SK-N-SH treated with all-trans-retinoic acid at 6 μM for 48 hours (cell line): Measurements from ENCODE around the gene ABHD17B.

ENCODE experiments used
- ATAC-seq: fragments of 200-7000 bp; cut with Tn5 transposase; 3 replicates; pipeline ENCODE4 v1.9.1; 2020; ENCODE audit warnings: mild to moderate bottlenecking, moderate library complexity
- ARNTL ChIP-seq: fragments of 450-650 bp; formaldehyde crosslinking; IDR thresholded peaks from 2 replicates; pipeline ENCODE4 v1.5.0; 2020; ENCODE audit warnings: low read depth, mild to moderate bottlenecking, moderate library complexity, borderline replicate concordance
- BACH2 ChIP-seq: fragments of 250-450 bp; sonication (Bioruptor Pico); IDR thresholded peaks from 2 replicates; pipeline ENCODE4 v1.9.0; 2021; ENCODE audit warnings: mild to moderate bottlenecking, borderline replicate concordance
- CSDC2 ChIP-seq: fragments of 250-450 bp; sonication (Bioruptor Pico); IDR thresholded peaks from 2 replicates; pipeline ENCODE4 v1.5.0; 2020; ENCODE audit warnings: mild to moderate bottlenecking, moderate library complexity
- ESRRG ChIP-seq: fragments of 250-450 bp; sonication (Bioruptor Pico); IDR thresholded peaks from 2 replicates; pipeline ENCODE4 v1.6.1; 2021; ENCODE audit warnings: mild to moderate bottlenecking
- ISL1 ChIP-seq: fragments of 250-450 bp; sonication (Bioruptor Pico); IDR thresholded peaks from 2 replicates; pipeline ENCODE4 v2.1.2; 2022; ENCODE audit warnings: mild to moderate bottlenecking, moderate library complexity
- OSR1 ChIP-seq: fragments of 250-450 bp; sonication (Bioruptor Pico); IDR thresholded peaks from 2 replicates; pipeline ENCODE4 v1.8.0; 2022; ENCODE audit warnings: moderate library complexity, mild to moderate bottlenecking, inconsistent platforms
- PPARA ChIP-seq: fragments of 250-450 bp; sonication (Bioruptor Pico); IDR thresholded peaks from 2 replicates; pipeline ENCODE4 v1.5.0; 2020; ENCODE audit warnings: mild to moderate bottlenecking, borderline replicate concordance
- RARB ChIP-seq: fragments of 250-450 bp; sonication (Bioruptor Pico); IDR thresholded peaks from 2 replicates; pipeline ENCODE4 v1.8.0; 2021; ENCODE audit warnings: mild to moderate bottlenecking, moderate library complexity
- SNAI2 ChIP-seq: fragments of 250-450 bp; sonication (Bioruptor Pico); IDR thresholded peaks from 2 replicates; pipeline ENCODE4 v1.5.0; 2020; ENCODE audit warnings: mild to moderate bottlenecking, moderate library complexity
- TCF4 ChIP-seq: fragments of 250-450 bp; sonication (Bioruptor Pico); IDR thresholded peaks from 2 replicates; pipeline ENCODE4 v1.8.0; 2021; ENCODE audit warnings: mild to moderate bottlenecking, moderate library complexity, borderline replicate concordance
- TOX ChIP-seq: fragments of 250-450 bp; sonication (Bioruptor Pico); IDR thresholded peaks from 2 replicates; pipeline ENCODE4 v1.8.0; 2021; ENCODE audit warnings: mild to moderate bottlenecking, moderate library complexity, borderline replicate concordance
- ZC3H10 ChIP-seq: fragments of 250-450 bp; sonication (Bioruptor Pico); IDR thresholded peaks from 2 replicates; pipeline ENCODE4 v1.5.1; 2021; ENCODE audit warnings: mild to moderate bottlenecking, moderate library complexity
- ZFP3 ChIP-seq: fragments of 250-450 bp; sonication (Bioruptor Pico); IDR thresholded peaks from 2 replicates; pipeline ENCODE4 v1.5.0; 2020; ENCODE audit warnings: mild to moderate bottlenecking, moderate library complexity
- ZFP30 ChIP-seq: fragments of 450-650 bp; formaldehyde crosslinking; IDR thresholded peaks from 2 replicates; pipeline ENCODE4 v1.5.0; 2022; ENCODE audit warnings: mild to moderate bottlenecking, moderate library complexity
- ZNF565 ChIP-seq: fragments of 450-650 bp; formaldehyde crosslinking; conservative IDR thresholded peaks from 2 replicates; pipeline ENCODE4 v1.5.0; 2020; ENCODE audit warnings: low read depth, mild to moderate bottlenecking, moderate library complexity
- ZNF70 ChIP-seq: fragments of 450-650 bp; formaldehyde crosslinking; IDR thresholded peaks from 2 replicates; pipeline ENCODE4 v1.5.0; 2020; ENCODE audit warnings: mild to moderate bottlenecking, moderate library complexity
- ZNF8 ChIP-seq: fragments of 450-650 bp; formaldehyde crosslinking; IDR thresholded peaks from 2 replicates; pipeline ENCODE4 v1.5.0; 2020; ENCODE audit warnings: mild to moderate bottlenecking, moderate library complexity
- TF ChIP-seq, protein P1 (sequence below): fragments of 250-450 bp; sonication (Bioruptor Pico); IDR thresholded peaks from 2 replicates; pipeline ENCODE4 v1.5.1; 2021; ENCODE audit warnings: mild to moderate bottlenecking, moderate library complexity
- TF ChIP-seq, protein P2 (sequence below): fragments of 250-450 bp; sonication (Bioruptor Pico); IDR thresholded peaks from 2 replicates; pipeline ENCODE4 v1.5.0; 2020; ENCODE audit warnings: mild to moderate bottlenecking, moderate library complexity
- TF ChIP-seq, protein P3 (sequence below): fragments of 250-450 bp; sonication (Bioruptor Pico); IDR thresholded peaks from 2 replicates; pipeline ENCODE4 v1.5.1; 2020; ENCODE audit warnings: low read depth, mild to moderate bottlenecking, moderate library complexity
- TF ChIP-seq, protein P4 (sequence below): fragments of 250-450 bp; sonication (Bioruptor Pico); IDR thresholded peaks from 2 replicates; pipeline ENCODE4 v1.8.0; 2021; ENCODE audit warnings: low read depth, mild to moderate bottlenecking, moderate library complexity, borderline replicate concordance

The ABHD17B gene

DNA sequence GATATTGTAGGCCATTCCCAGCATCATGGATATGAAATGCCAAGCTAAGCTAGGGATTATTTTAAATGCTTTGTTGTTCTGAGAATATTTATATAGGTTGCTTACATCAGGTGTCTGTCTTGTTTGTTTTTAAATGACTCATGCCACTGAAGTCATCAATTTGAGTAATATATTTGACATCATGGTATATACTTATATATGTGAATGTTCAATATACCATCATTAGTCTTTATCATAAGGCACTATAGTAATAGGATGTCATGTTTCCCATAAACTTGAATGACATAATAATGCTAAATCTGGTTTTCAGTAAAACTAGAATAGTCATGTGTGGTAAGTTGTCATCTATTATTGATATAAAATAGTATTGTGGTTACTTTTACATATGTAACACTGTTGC lies 13.6 kb upstream of the ABHD17B start:
- ATAC-seq, result no peak
- TF ChIP-seq ZNF565 (CRISPR knock-in tag) (no peak), SNAI2 (CRISPR knock-in tag) (no peak), CSDC2 (no peak), TCF4 (CRISPR knock-in tag) (no peak), ISL1 (CRISPR knock-in tag) (no peak), BACH2 (CRISPR knock-in tag) (no peak), ESRRG (CRISPR knock-in tag) (no peak)
- TF ChIP-seq, protein P1, sequence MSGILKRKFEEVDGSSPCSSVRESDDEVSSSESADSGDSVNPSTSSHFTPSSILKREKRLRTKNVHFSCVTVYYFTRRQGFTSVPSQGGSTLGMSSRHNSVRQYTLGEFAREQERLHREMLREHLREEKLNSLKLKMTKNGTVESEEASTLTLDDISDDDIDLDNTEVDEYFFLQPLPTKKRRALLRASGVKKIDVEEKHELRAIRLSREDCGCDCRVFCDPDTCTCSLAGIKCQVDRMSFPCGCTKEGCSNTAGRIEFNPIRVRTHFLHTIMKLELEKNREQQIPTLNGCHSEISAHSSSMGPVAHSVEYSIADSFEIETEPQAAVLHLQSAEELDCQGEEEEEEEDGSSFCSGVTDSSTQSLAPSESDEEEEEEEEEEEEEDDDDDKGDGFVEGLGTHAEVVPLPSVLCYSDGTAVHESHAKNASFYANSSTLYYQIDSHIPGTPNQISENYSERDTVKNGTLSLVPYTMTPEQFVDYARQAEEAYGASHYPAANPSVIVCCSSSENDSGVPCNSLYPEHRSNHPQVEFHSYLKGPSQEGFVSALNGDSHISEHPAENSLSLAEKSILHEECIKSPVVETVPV, result no peak

DNA sequence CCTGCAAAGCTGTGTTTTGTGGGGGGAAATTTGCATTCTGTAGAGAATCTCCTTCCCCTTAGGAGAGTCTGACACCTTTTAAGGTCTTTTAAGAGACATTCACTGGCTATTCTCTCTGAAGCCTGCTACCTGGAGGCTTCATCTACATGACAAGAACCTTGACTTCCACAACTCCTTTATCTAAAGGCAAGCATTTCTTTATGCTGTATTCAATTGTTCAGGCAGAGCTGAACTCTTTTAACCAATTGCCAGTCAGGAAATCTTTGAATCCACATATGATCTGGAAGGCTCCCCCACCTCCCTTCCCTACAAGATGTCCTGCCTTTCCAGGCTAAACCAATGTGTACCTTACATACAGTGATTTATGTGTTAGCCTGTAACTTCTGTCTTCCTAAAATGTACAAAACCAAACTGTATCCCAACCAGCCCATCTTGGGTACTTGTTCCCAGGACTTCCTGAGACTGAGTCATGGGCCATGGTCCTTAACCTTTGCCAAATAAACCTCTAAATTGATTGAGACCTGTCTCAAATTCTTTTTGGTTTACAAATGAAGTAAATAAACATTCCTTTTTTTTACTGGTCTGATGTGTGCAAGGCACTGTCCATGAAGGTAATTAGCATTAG lies 10.3 kb upstream of the ABHD17B start:
- TF ChIP-seq ZC3H10 (CRISPR knock-in tag) (no peak), ZNF565 (CRISPR knock-in tag) (no peak), OSR1 (no peak), CSDC2 (no peak), TOX (no peak), PPARA (CRISPR knock-in tag) (no peak), SNAI2 (CRISPR knock-in tag) (no peak), ARNTL (CRISPR knock-in tag) (no peak), TCF4 (CRISPR knock-in tag) (no peak), ZFP3 (no peak), ZNF8 (CRISPR knock-in tag) (no peak)
- ATAC-seq, result no peak

DNA sequence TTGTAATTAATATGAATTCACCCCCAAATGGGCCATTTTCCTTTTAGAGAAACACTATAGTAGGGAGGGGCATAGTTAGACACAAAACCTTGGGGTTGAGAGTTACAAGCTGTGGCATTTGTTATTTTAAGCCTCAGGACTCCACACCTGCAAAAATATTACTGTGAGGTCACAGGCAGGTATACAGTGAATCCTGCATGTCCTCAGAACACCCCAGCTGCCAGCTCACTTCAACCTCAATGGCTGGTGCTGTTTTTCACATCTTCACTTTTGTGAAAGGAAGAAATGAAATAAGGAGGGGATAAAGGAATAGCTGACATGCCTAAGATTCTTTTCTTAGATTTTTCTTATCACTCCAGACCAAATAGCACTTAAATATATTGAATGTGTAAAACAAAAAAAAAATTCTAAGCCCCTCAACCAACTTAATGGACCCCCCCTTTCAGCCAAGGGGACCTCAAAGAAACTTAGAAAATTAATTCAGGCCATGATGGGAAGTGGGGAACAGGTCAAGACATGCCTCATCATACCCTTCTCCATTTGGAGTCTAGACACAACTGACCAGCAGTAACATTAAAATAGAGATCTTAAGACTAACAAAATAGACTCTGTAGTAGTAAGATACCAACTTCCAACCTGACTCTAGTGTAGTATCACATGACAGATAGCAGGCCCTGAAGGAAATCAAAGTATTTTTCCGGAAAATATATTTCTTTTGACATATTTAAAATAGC lies 9.6 kb upstream of the ABHD17B start:
- TF ChIP-seq ZNF70 (no peak), RARB (no peak)
- no peak for ATAC-seq

DNA sequence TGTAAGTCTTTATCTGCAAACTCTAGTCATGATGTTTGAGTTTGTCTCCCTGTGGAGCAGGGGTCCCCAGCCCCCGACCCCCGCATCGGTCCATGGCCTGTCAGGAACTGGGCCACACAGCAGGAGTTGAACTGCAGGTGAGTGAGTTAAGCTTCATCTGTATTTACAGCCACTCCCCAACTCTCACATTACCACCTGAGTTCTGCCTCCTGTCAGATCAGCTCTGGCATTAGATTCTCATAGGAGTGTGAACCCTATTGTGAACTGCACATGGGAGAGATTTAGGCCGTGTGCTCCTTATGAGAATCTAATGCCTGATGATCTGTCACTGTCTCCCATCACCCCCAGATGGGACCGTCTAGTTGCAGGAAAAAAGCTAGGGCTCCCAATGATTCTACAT lies 7.4 kb upstream of the ABHD17B start:
- ATAC-seq, result no peak
- TF ChIP-seq ESRRG (CRISPR knock-in tag) (no peak), ZC3H10 (CRISPR knock-in tag) (no peak), PPARA (CRISPR knock-in tag) (no peak)
- TF ChIP-seq, protein P2, sequence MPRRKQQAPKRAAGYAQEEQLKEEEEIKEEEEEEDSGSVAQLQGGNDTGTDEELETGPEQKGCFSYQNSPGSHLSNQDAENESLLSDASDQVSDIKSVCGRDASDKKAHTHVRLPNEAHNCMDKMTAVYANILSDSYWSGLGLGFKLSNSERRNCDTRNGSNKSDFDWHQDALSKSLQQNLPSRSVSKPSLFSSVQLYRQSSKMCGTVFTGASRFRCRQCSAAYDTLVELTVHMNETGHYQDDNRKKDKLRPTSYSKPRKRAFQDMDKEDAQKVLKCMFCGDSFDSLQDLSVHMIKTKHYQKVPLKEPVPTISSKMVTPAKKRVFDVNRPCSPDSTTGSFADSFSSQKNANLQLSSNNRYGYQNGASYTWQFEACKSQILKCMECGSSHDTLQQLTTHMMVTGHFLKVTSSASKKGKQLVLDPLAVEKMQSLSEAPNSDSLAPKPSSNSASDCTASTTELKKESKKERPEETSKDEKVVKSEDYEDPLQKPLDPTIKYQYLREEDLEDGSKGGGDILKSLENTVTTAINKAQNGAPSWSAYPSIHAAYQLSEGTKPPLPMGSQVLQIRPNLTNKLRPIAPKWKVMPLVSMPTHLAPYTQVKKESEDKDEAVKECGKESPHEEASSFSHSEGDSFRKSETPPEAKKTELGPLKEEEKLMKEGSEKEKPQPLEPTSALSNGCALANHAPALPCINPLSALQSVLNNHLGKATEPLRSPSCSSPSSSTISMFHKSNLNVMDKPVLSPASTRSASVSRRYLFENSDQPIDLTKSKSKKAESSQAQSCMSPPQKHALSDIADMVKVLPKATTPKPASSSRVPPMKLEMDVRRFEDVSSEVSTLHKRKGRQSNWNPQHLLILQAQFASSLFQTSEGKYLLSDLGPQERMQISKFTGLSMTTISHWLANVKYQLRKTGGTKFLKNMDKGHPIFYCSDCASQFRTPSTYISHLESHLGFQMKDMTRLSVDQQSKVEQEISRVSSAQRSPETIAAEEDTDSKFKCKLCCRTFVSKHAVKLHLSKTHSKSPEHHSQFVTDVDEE (CRISPR knock-in tag), result no peak

DNA sequence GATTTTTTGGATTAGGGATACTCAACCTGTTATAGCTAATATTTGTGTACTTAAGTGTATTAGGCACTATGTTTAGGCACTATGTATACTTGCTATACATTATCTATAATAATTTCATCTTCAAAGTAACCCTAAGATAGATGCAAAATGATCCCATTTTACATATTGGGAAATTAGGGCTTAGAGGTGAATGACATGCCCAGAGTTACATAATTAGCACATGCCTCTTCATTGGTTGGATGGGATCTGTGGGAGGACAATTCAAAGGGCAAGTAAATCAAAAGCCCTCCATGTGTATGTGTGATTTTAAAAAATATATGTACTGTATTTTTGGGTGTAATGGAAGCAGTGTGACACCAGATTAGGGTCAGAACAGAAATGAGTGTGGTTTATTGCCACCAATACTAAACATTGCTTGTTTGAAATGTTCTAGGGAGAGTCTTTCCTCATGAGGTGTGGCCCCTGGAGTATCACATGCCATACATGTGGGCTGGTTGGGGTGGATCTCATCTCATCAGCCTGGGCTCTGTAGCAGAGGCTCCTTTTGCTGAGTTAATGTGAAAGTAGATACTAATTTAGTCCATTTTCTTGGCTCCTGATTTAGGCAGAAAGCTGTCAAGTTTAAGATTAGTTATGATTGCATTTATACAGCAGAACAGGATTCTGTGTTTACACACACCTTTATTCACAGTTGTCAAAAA lies 6.0 kb upstream of the ABHD17B start:
- TF ChIP-seq ESRRG (CRISPR knock-in tag) (no peak), CSDC2 (no peak), ZFP30 (CRISPR knock-in tag) (no peak), ZNF8 (CRISPR knock-in tag) (no peak), SNAI2 (CRISPR knock-in tag) (no peak), ISL1 (CRISPR knock-in tag) (no peak), ZNF565 (CRISPR knock-in tag) (no peak), BACH2 (CRISPR knock-in tag) (no peak)
- TF ChIP-seq, protein P3, sequence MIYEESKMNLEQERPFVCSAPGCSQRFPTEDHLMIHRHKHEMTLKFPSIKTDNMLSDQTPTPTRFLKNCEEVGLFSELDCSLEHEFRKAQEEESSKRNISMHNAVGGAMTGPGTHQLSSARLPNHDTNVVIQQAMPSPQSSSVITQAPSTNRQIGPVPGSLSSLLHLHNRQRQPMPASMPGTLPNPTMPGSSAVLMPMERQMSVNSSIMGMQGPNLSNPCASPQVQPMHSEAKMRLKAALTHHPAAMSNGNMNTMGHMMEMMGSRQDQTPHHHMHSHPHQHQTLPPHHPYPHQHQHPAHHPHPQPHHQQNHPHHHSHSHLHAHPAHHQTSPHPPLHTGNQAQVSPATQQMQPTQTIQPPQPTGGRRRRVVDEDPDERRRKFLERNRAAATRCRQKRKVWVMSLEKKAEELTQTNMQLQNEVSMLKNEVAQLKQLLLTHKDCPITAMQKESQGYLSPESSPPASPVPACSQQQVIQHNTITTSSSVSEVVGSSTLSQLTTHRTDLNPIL, result no peak
- TF ChIP-seq, protein P4, sequence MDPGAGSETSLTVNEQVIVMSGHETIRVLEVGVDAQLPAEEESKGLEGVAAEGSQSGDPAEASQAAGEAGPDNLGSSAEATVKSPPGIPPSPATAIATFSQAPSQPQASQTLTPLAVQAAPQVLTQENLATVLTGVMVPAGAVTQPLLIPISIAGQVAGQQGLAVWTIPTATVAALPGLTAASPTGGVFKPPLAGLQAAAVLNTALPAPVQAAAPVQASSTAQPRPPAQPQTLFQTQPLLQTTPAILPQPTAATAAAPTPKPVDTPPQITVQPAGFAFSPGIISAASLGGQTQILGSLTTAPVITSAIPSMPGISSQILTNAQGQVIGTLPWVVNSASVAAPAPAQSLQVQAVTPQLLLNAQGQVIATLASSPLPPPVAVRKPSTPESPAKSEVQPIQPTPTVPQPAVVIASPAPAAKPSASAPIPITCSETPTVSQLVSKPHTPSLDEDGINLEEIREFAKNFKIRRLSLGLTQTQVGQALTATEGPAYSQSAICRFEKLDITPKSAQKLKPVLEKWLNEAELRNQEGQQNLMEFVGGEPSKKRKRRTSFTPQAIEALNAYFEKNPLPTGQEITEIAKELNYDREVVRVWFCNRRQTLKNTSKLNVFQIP (CRISPR knock-in tag), result no peak
- ATAC-seq, result no peak
